ENCODE measurements around the gene CSTF2T.

- TF ChIP-seq, protein P1, sequence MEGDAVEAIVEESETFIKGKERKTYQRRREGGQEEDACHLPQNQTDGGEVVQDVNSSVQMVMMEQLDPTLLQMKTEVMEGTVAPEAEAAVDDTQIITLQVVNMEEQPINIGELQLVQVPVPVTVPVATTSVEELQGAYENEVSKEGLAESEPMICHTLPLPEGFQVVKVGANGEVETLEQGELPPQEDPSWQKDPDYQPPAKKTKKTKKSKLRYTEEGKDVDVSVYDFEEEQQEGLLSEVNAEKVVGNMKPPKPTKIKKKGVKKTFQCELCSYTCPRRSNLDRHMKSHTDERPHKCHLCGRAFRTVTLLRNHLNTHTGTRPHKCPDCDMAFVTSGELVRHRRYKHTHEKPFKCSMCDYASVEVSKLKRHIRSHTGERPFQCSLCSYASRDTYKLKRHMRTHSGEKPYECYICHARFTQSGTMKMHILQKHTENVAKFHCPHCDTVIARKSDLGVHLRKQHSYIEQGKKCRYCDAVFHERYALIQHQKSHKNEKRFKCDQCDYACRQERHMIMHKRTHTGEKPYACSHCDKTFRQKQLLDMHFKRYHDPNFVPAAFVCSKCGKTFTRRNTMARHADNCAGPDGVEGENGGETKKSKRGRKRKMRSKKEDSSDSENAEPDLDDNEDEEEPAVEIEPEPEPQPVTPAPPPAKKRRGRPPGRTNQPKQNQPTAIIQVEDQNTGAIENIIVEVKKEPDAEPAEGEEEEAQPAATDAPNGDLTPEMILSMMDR (conservative IDR thresholded peaks at IDR 0.05): no peak
- no peak for TF ChIP-seq ZFX (IDR thresholded peaks at IDR 0.05)
These were observed 827 bp downstream of the CSTF2T start for GRCh38 chr10:51698473-51699063.

Measured in C4-2B (cell line).